Karpas-422 (cell line): ENCODE data around the gene REEP2. TPM values are rescaled to one million over a fixed set of nuclear protein-coding genes. Genes with fewer than 3 reads are reported as not detected.

Experiments used
- DNase-seq: peaks from one replicate; pipeline ENCODE4 v3.0.0-alpha.2; 2015
- H2AFZ ChIP-seq: fragments of 200-600 bp; sonication (generic); 2 replicates; pipeline ENCODE4 v1.6.1; 2014; ENCODE audit warnings: antibody characterized with exemption, low read length, mixed read lengths
- H3K27ac ChIP-seq: fragments of 200-600 bp; sonication (generic); 2 replicates; pipeline ENCODE4 v1.5.1; 2014; ENCODE audit warnings: mild to moderate bottlenecking, low read length, moderate library complexity
- H3K27me3 ChIP-seq: fragments of 200-600 bp; sonication (generic); 2 replicates; pipeline ENCODE4 v1.6.1; 2014; ENCODE audit warnings: low read length, mixed read lengths
- H3K36me3 ChIP-seq: fragments of 200-600 bp; sonication (generic); 2 replicates; pipeline ENCODE4 v1.6.1; 2014; ENCODE audit warnings: low read length, mixed read lengths; ENCODE audit not compliant: insufficient read depth
- H3K4me1 ChIP-seq: fragments of 200-600 bp; sonication (generic); 2 replicates; pipeline ENCODE4 v1.6.1; 2014; ENCODE audit warnings: mild to moderate bottlenecking, low read length, mixed read lengths
- H3K4me2 ChIP-seq: fragments of 200-600 bp; sonication (generic); 2 replicates; pipeline ENCODE4 v1.6.1; 2014; ENCODE audit warnings: low read length, low read depth, mild to moderate bottlenecking; ENCODE audit not compliant: poor library complexity, severe bottlenecking
- H3K4me3 ChIP-seq: fragments of 200-600 bp; sonication (generic); 2 replicates; pipeline ENCODE4 v1.5.1; 2014; ENCODE audit warnings: mild to moderate bottlenecking, antibody characterized with exemption, low read length, mixed read lengths
- H3K79me2 ChIP-seq: fragments of 200-600 bp; sonication (generic); 2 replicates; pipeline ENCODE4 v1.6.1; 2014; ENCODE audit warnings: mild to moderate bottlenecking, low read length, mixed read lengths
- H3K9ac ChIP-seq: fragments of 200-600 bp; sonication (generic); 2 replicates; pipeline ENCODE4 v1.6.0; 2014; ENCODE audit warnings: low read length
- H3K9me2 ChIP-seq: fragments of 200-600 bp; sonication (generic), shearing (Covaris generic); replicated peaks from 2 replicates; pipeline ENCODE4 v1.6.0; 2014; ENCODE audit warnings: mild to moderate bottlenecking, low read length, moderate library complexity; ENCODE audit not compliant: insufficient read depth
- H3K9me3 ChIP-seq: fragments of 300-700, 200-600 bp; sonication (generic); 2 replicates; pipeline ENCODE4 v1.6.1; 2014; ENCODE audit warnings: low read length, mixed read lengths
- H4K20me1 ChIP-seq: fragments of 200-600 bp; sonication (generic); 2 replicates; pipeline ENCODE4 v1.6.1; 2014; ENCODE audit warnings: mild to moderate bottlenecking, antibody characterized with exemption, low read length, low read depth; ENCODE audit not compliant: insufficient read depth
- total RNA-seq: library from RNA; depleted of rRNA; stranded (reverse); fragments of >200 nt; shearing (Covaris generic); gene quantifications from 2 replicates; pipeline ENCODE4 v1.2.3, GENCODE V29; 2014; ENCODE audit warnings: low replicate concordance

Gene REEP2
- total RNA-seq, 1 experiment from 2014 or later: 1.8 TPM

DNA sequence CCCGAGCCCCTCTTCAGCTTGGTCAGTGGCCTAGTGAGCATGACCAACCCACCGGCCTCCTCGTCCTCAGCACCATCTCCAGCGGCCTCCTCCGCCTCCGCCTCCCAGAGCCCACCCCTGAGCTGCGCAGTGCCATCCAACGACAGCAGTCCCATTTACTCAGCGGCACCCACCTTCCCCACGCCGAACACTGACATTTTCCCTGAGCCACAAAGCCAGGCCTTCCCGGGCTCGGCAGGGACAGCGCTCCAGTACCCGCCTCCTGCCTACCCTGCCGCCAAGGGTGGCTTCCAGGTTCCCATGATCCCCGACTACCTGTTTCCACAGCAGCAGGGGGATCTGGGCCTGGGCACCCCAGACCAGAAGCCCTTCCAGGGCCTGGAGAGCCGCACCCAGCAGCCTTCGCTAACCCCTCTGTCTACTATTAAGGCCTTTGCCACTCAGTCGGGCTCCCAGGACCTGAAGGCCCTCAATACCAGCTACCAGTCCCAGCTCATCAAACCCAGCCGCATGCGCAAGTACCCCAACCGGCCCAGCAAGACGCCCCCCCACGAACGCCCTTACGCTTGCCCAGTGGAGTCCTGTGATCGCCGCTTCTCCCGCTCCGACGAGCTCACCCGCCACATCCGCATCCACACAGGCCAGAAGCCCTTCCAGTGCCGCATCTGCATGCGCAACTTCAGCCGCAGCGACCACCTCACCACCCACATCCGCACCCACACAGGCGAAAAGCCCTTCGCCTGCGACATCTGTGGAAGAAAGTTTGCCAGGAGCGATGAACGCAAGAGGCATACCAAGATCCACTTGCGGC lies 28.2 kb downstream of the REEP2 start:
- H3K36me3 ChIP-seq: no peaks in the 10 kb centered on the region
- no peak overlapping the region for H3K27ac ChIP-seq
- H4K20me1 ChIP-seq: no peaks in the 10 kb centered on the region; the same call in 1 of the 2 replicates
- peaks cover 19% of the 10 kb centered on the region for H3K4me1 ChIP-seq
- H3K9me2 ChIP-seq: no peaks in the 10 kb centered on the region
- no peak overlapping the region for H2AFZ ChIP-seq
- no peak for DNase-seq
- H3K4me2 ChIP-seq: peak overlapping the region; percentile 96
- peaks cover 4% of the 10 kb centered on the region; the same call in 1 of the 2 replicates for H3K27me3 ChIP-seq
- no peaks in the 10 kb centered on the region for H3K9me3 ChIP-seq
- H3K79me2 ChIP-seq: no peaks in the 10 kb centered on the region
- no peak overlapping the region; the same call in 1 of the 2 replicates for H3K4me3 ChIP-seq
- no peak overlapping the region for H3K9ac ChIP-seq

DNA sequence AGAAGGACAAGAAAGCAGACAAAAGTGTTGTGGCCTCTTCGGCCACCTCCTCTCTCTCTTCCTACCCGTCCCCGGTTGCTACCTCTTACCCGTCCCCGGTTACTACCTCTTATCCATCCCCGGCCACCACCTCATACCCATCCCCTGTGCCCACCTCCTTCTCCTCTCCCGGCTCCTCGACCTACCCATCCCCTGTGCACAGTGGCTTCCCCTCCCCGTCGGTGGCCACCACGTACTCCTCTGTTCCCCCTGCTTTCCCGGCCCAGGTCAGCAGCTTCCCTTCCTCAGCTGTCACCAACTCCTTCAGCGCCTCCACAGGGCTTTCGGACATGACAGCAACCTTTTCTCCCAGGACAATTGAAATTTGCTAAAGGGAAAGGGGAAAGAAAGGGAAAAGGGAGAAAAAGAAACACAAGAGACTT lies 28.9 kb downstream of the REEP2 start:
- H3K4me1 ChIP-seq: peaks cover 19% of the 10 kb centered on the region
- H3K9ac ChIP-seq: no peak overlapping the region
- no peaks in the 10 kb centered on the region for H3K9me3 ChIP-seq

GRCh38 chr5:138468133-138468965 lies 29.5 kb downstream of the REEP2 start:
- H3K27ac ChIP-seq: no peak overlapping the region
- H3K4me2 ChIP-seq: no peak overlapping the region
- H3K9ac ChIP-seq: no peak overlapping the region
- H3K9me2 ChIP-seq: no peaks in the 10 kb centered on the region
- H2AFZ ChIP-seq: no peak overlapping the region
- H3K4me3 ChIP-seq: no peak overlapping the region
- peaks cover 4% of the 10 kb centered on the region; the same call in 1 of the 2 replicates for H3K27me3 ChIP-seq
- no peaks in the 10 kb centered on the region for H3K36me3 ChIP-seq
- no peaks in the 10 kb centered on the region; the same call in 1 of the 2 replicates for H4K20me1 ChIP-seq
- no peak for DNase-seq
- H3K4me1 ChIP-seq: peaks cover 17% of the 10 kb centered on the region
- H3K9me3 ChIP-seq: no peaks in the 10 kb centered on the region
- H3K79me2 ChIP-seq: no peaks in the 10 kb centered on the region

More for the DNA sequence above, 28.9 kb downstream of the REEP2 start:
- H4K20me1 ChIP-seq: no peaks in the 10 kb centered on the region; the same call in 1 of the 2 replicates
- no peak for DNase-seq
- H3K4me3 ChIP-seq: no peak overlapping the region
- H3K79me2 ChIP-seq: no peaks in the 10 kb centered on the region
- no peak overlapping the region for H3K4me2 ChIP-seq
- H3K27me3 ChIP-seq: peaks cover 4% of the 10 kb centered on the region; the same call in 1 of the 2 replicates
- no peaks in the 10 kb centered on the region for H3K9me2 ChIP-seq
- no peaks in the 10 kb centered on the region for H3K36me3 ChIP-seq
- H2AFZ ChIP-seq: no peak overlapping the region
- no peak overlapping the region for H3K27ac ChIP-seq

DNA sequence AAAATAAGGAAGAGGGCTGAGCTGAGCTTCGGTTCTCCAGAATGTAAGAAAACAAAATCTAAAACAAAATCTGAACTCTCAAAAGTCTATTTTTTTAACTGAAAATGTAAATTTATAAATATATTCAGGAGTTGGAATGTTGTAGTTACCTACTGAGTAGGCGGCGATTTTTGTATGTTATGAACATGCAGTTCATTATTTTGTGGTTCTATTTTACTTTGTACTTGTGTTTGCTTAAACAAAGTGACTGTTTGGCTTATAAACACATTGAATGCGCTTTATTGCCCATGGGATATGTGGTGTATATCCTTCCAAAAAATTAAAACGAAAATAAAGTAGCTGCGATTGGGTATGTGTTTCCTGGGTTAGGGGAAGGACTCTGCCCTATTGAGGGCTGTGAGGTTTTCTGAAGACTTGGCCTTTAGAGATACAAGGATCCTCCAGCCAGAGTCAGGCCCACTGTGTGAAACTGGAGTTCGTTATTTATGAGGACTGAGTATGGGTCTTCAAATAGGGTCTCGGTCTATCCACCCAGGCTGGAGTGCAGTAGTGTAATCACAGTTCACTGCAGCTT lies 30.2 kb downstream of the REEP2 start:
- Histone ChIP-seq H3K9ac (no peak overlapping the region), H3K4me1 (peaks cover 12% of the 10 kb centered on the region), H3K9me2 (no peaks in the 10 kb centered on the region), H3K4me3 (no peak overlapping the region), H2AFZ (no peak overlapping the region), H3K79me2 (no peaks in the 10 kb centered on the region), H3K4me2 (no peak overlapping the region), H3K27ac (no peak overlapping the region), H4K20me1 (no peaks in the 10 kb centered on the region; the same call in 1 of the 2 replicates), H3K9me3 (no peaks in the 10 kb centered on the region), H3K36me3 (no peaks in the 10 kb centered on the region), H3K27me3 (peaks cover 4% of the 10 kb centered on the region; the same call in 1 of the 2 replicates)
- no peak for DNase-seq

- Histone ChIP-seq H2AFZ (no peak overlapping the region), H3K27me3 (peaks cover 4% of the 10 kb centered on the region; the same call in 1 of the 2 replicates), H3K4me2 (no peak overlapping the region), H3K9ac (no peak overlapping the region), H3K27ac (no peak overlapping the region), H3K36me3 (no peaks in the 10 kb centered on the region), H3K79me2 (no peaks in the 10 kb centered on the region), H3K9me2 (no peaks in the 10 kb centered on the region), H3K4me1 (peaks cover 10% of the 10 kb centered on the region), H3K9me3 (no peaks in the 10 kb centered on the region), H3K4me3 (no peak overlapping the region), H4K20me1 (no peaks in the 10 kb centered on the region; the same call in 1 of the 2 replicates)
- DNase-seq: no peak
Measured at GRCh38 chr5:138469540-138470321, 30.9 kb downstream of the REEP2 start.

DNA sequence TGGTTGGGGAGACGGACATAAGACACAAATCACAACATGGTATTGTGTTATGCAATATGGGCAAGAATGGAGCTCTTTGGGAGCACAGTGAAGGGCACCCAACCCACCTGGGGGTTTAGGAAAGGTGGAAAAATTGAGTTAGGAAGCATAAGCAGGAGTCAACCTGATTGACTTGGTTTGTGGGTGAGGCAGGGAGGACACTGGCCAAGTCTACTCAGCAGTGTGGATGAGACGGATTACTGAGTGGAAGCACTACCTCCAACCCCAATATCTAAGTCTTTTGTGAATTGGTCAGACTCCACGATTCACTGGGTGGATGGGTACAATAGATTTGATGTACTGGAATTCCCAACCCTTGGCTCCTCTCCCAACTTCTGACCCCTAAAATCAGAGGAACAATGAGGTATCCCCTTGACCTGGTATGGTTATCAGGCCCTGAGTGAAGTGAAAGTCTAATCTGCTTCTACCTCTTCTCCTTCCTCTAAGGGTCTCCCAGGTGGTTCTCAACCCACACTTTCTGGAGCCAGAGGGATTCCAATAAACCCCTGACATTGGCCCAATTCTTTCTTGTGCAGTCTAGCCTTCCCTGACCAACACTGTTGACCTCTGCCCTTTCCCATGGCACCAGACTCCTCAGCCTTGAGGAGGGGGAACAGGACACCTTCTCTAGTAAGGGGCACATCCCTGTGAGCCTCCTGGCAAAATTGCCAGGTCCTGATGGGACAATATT lies 31.6 kb downstream of the REEP2 start:
- DNase-seq: no peak
- H3K4me3 ChIP-seq: no peak overlapping the region
- H3K4me2 ChIP-seq: no peak overlapping the region
- no peaks in the 10 kb centered on the region for H3K36me3 ChIP-seq
- H4K20me1 ChIP-seq: no peaks in the 10 kb centered on the region; the same call in 1 of the 2 replicates
- no peaks in the 10 kb centered on the region for H3K9me2 ChIP-seq
- peaks cover 10% of the 10 kb centered on the region for H3K4me1 ChIP-seq
- no peak overlapping the region for H3K9ac ChIP-seq
- no peaks in the 10 kb centered on the region for H3K79me2 ChIP-seq
- no peak overlapping the region for H3K27ac ChIP-seq
- no peaks in the 10 kb centered on the region for H3K9me3 ChIP-seq
- H3K27me3 ChIP-seq: peaks cover 4% of the 10 kb centered on the region; the same call in 1 of the 2 replicates
- no peak overlapping the region for H2AFZ ChIP-seq

GRCh38 chr5:138471052-138471361 lies 32.1 kb downstream of the REEP2 start:
- no peaks in the 10 kb centered on the region; the same call in 1 of the 2 replicates for H4K20me1 ChIP-seq
- H3K27me3 ChIP-seq: peaks cover 4% of the 10 kb centered on the region; the same call in 1 of the 2 replicates
- no peaks in the 10 kb centered on the region for H3K9me3 ChIP-seq

More at GRCh38 chr5:138471052-138471361, 32.1 kb downstream of the REEP2 start:
- Histone ChIP-seq H2AFZ (no peak overlapping the region), H3K9ac (no peak overlapping the region), H3K27ac (no peak overlapping the region), H3K4me1 (peaks cover 5% of the 10 kb centered on the region), H3K4me3 (no peak overlapping the region), H3K4me2 (no peak overlapping the region), H3K36me3 (no peaks in the 10 kb centered on the region), H3K79me2 (no peaks in the 10 kb centered on the region), H3K9me2 (no peaks in the 10 kb centered on the region)
- no peak for DNase-seq
